ENCODE results near the gene EN1. TPM values are rescaled to one million over a fixed set of nuclear protein-coding genes. Genes with fewer than 3 reads are reported as not detected.

Gene EN1
- total RNA-seq, 1 donor from 2014 or later: not detected

DNA sequence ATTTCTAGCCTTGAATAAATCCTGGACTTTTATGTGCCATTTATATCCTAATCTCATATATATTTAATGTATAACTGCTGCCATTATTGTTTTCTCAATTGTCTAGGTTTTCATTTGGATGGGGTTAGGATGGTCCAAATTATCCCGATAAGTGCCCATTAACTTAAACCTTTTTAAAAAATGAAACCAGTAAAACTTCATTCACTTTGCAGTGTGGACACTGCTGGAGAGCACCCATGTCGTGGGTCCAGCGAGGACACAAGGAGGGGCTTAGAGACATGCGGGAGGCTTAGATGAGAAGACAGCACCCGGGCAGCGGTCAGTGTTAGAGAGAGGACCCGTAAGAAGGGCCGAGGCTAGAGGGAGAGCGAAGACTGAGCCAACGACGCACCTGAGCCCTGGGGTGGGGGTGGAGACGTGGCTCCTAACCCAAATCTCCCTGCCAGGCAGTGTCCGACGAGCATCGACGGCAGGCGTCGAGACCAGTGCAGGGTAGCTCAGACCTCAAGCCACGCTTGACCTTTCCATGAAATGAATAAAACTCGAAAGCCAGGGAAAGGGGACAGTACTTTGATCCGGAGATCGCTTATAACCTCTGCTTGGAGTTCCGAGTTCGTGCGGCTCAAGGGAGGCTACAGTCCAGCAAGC lies 9.0 kb upstream of the EN1 start:
- DNase-seq (ENCODE audit: low read depth): no peak
- TF ChIP-seq, protein P1, sequence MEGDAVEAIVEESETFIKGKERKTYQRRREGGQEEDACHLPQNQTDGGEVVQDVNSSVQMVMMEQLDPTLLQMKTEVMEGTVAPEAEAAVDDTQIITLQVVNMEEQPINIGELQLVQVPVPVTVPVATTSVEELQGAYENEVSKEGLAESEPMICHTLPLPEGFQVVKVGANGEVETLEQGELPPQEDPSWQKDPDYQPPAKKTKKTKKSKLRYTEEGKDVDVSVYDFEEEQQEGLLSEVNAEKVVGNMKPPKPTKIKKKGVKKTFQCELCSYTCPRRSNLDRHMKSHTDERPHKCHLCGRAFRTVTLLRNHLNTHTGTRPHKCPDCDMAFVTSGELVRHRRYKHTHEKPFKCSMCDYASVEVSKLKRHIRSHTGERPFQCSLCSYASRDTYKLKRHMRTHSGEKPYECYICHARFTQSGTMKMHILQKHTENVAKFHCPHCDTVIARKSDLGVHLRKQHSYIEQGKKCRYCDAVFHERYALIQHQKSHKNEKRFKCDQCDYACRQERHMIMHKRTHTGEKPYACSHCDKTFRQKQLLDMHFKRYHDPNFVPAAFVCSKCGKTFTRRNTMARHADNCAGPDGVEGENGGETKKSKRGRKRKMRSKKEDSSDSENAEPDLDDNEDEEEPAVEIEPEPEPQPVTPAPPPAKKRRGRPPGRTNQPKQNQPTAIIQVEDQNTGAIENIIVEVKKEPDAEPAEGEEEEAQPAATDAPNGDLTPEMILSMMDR (conservative IDR thresholded peaks at IDR 0.05; ENCODE audit: low read depth, low read length): no peak
- H3K4me3 ChIP-seq (ENCODE audit: low read depth, low read length): no peak overlapping the region

DNA sequence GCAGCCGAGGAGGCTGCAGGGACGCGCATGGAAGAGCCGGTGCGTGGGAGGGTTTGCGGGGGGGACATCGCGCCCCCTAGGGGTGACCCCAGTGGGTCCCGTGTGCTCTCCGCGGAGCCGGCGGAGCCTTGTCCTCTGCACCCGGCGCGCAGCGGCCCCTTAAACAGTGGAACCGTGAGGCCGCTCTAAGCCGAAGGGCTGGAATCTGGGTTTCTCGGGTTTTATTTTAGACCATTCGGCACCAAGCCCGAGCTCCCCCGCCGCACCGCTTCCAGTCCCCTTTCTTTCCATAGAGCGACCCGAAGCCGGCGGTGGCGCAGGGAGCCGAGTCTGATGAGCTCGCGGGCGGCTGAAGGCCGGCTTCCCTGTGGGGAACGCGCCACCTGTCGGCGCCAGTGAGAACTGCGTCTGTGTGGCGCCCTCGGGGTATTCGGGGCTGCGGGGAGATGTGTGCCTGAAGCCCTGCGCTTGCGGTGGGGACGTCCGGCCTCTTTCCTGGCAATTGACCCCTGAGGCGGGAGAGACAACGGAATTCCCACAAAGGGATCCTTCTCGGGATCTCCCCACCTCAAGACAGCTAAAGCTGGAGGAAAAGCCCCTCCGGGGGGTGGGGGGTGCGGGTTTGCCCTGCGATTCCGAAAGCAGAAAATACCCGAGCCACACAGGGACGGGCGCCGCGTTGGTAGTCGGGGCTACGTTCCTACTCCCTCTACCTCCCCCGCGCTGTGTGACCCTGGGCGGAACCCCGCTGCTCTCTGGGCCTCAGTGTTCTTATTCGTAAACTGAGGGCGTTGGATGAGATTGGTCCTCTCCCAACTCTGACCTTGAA lies 8.2 kb upstream of the EN1 start:
- H3K4me3 ChIP-seq (ENCODE audit: low read depth, low read length): peak overlapping the region; percentile 40
- no peak for DNase-seq (ENCODE audit: low read depth)
- TF ChIP-seq, protein P1 (conservative IDR thresholded peaks at IDR 0.05; ENCODE audit: low read depth, low read length): peak; percentile 74

DNA sequence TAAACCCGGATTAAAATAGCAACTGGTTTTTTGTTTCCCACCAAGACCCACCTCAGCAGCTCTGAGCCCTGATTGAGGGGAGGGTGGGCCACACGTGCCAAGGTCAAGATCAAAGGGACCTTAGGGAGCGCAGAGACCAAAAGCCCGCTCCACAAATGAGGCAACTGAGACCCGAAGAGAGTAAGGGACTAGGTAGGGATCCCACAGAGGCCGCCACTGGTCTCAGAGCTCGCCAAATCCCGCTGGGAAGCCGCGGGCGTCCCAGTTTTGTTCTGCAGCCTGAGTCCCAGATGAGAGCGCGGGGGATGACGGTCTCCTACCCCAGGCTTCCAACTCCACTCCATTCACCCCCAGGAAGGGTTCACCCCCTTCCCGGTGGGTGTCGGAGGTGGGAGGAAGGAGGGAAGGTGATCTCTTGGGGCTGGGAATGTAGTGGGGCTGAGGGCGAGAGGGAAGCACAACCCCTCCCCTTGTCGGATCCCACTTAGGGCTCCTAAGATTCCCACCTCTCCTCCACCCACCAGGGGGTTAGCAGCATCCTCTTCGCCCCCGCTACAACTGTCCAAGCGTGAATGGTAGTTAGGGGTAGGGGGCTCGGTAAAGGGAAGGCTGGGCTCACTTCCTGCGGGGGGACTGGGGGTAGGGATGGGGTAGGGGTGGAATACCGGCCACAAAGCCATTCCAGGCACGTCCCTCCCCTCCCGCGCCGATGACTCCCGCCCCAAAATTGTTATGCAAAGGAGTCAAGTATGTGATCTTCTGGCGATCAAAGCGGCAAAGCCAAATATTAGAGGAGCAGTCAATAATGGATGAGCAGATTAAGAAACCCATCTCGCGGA lies 7.3 kb upstream of the EN1 start:
- DNase-seq (ENCODE audit: low read depth): no peak
- H3K4me3 ChIP-seq (ENCODE audit: low read depth, low read length): no peak overlapping the region
- TF ChIP-seq, protein P1 (conservative IDR thresholded peaks at IDR 0.05; ENCODE audit: low read depth, low read length): no peak

DNA sequence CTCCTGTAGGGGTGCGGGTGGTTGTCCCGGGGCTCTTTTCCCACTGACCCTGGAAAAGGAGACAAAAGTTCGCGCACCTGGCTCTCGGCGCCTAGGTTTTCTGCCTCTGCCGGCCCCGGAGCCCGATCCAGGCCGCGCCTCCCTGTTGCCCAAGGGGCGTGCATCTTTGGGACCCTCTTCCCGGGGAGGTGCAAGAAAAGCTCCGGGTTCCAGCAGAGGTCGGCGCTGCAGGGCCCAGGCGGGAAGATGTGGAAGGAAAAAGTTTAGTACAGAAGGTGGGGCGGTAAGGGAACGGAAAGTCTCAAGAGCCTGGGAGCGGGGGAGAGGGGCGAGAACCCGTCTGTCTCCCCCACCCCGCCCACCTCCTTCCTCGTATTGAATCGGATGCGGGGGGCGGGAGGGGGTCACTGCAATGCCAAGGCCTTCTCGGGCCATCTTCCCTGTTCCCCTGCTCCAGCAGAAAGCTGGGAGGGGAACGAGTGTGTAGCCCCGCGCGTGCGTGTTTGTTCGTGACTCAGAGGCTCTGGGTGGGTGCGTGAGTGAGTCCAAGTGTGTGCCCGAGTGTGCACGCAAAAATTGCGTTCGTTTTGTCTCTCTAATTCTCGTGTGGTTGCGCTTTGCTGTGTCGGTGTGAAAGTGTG lies 6.3 kb upstream of the EN1 start:
- no peak overlapping the region for H3K4me3 ChIP-seq (ENCODE audit: low read depth, low read length)
- TF ChIP-seq, protein P1 (conservative IDR thresholded peaks at IDR 0.05; ENCODE audit: low read depth, low read length): no peak
- DNase-seq (ENCODE audit: low read depth): no peak

DNA sequence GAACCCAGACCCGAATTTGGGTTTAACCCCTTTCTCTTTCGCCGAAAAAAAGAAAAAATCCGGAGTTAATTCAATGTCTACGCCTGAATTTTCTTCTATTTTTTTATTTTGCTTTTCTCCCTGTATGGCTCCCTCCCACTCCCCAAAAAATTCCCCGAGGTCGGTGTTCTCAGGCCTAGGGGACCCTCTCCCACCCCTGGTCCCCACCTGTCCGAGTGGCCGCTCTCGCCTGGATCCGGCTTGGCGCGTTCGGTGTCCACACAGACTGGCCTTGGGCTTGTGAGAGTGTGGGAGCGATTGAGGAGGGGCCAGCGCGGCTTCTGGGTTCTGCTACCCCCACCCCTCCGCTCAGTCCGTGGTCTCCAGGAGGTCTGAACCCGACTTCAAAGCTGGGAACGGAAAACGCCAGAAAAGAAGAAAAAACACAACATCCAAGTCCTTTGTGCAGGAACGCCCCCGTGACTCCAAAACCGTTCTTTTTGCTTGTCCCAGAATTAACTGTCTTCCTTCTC lies 5.7 kb upstream of the EN1 start:
- H3K4me3 ChIP-seq (ENCODE audit: low read depth, low read length): no peak overlapping the region
- TF ChIP-seq, protein P1 (conservative IDR thresholded peaks at IDR 0.05; ENCODE audit: low read depth, low read length): no peak
- no peak for DNase-seq (ENCODE audit: low read depth)

DNA sequence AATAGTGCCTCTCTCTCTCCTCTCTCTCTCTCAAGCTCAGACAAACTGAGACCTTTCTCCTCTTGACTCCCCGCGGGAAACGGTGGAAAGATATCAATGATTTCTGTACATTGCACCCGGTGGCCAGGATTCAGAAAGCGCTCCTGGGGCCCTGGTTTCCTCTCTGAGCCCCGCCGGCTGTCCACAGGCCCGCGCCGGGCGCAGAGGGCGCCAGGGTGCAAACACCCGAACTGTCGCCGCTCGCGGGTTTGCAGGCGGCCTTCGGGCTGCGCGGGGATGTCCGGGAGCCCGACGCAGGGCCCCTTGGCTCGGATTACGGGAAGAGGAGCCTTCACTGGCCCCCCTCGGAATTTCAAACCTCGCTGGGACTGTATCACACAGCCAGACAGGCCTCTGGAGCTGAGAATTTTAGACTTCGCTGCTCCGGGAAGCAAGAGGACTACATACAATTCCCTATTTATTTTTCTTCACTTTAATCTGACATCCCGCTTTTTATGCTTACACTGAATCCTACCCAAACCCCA lies 5.2 kb upstream of the EN1 start:
- TF ChIP-seq, protein P1 (conservative IDR thresholded peaks at IDR 0.05; ENCODE audit: low read depth, low read length): no peak
- no peak for DNase-seq (ENCODE audit: low read depth)

More for the DNA sequence above, 5.2 kb upstream of the EN1 start:
- no peak overlapping the region for H3K4me3 ChIP-seq (ENCODE audit: low read depth, low read length)
